MG63 (cell line): ENCODE data around the gene HNRNPH1. TPM values are rescaled to one million over a fixed set of nuclear protein-coding genes. Genes with fewer than 3 reads are reported as not detected.
"Not testable (repeated sequence)": the region's sequence is repeated elsewhere in the genome, so short reads cannot be mapped to it uniquely, and the experiment has no call there.

Experiments
- DNase-seq: peaks from one replicate; pipeline ENCODE4 v3.0.0-alpha.2; 2020
- H3K27me3 ChIP-seq: fragments of 250-450 bp; sonication (Bioruptor Pico); 2 replicates; pipeline ENCODE4 v1.5.1; 2020; ENCODE audit warnings: mild to moderate bottlenecking, moderate library complexity
- H3K36me3 ChIP-seq: fragments of 250-450 bp; sonication (Bioruptor Pico); 2 replicates; pipeline ENCODE4 v1.5.1; 2020; ENCODE audit warnings: mild to moderate bottlenecking, moderate library complexity
- H3K4me3 ChIP-seq: fragments of 250-450 bp; sonication (Bioruptor Pico); 2 replicates; pipeline ENCODE4 v1.5.1; 2020; ENCODE audit warnings: mild to moderate bottlenecking, moderate library complexity
- H3K9me3 ChIP-seq: fragments of 250-450 bp; sonication (Bioruptor Pico); 2 replicates; pipeline ENCODE4 v1.5.1; 2020; ENCODE audit warnings: mild to moderate bottlenecking, moderate library complexity
- total RNA-seq: library from RNA; depleted of rRNA; stranded (reverse); fragments of >200 nt; shearing (Covaris generic); gene quantifications from 2 replicates; pipeline ENCODE4 v1.2.3, GENCODE V29; 2014; ENCODE audit warnings: low replicate concordance; rRNA removed

HNRNPH1 gene
- total RNA-seq = 45.4 and 70.6 TPM in 2 replicates

- H3K9me3 ChIP-seq = no peaks in the 10 kb centered on the region
- H3K36me3 ChIP-seq = peaks cover 50% of the 10 kb centered on the region
- peak; percentile 99 for DNase-seq
- no peaks in the 10 kb centered on the region for H3K27me3 ChIP-seq
- peak within 1 kb of the TSS; percentile 81 for H3K4me3 ChIP-seq
These were observed at the start of gene HNRNPH1 for GRCh38 chr5:179623003-179623905. HNRNPH1 (minus strand) TSS chr5:179623671; CDS start chr5:179623133, 538 bp downstream.

- no peaks in the 10 kb centered on the region for H3K27me3 ChIP-seq
- peaks cover 3% of the 10 kb centered on the region; the same call in 1 of the 2 replicates for H3K36me3 ChIP-seq
- H3K9me3 ChIP-seq = no peaks in the 10 kb centered on the region; the same call in 1 of the 2 replicates
- peak; percentile 16 for DNase-seq
- no peak overlapping the region for H3K4me3 ChIP-seq
These were observed 44.9 kb upstream of the HNRNPH1 start for GRCh38 chr5:179668391-179668790.

GRCh38 chr5:179661647-179662046 lies 38.2 kb upstream of the HNRNPH1 start:
- not testable (repeated sequence) for H3K9me3 ChIP-seq, H3K36me3 ChIP-seq, H3K27me3 ChIP-seq, DNase-seq, H3K4me3 ChIP-seq

- H3K9me3 ChIP-seq, H3K27me3 ChIP-seq, H3K36me3 ChIP-seq: not testable (repeated sequence)
- peak overlapping the region; percentile 71 for H3K4me3 ChIP-seq
- DNase-seq = peak; percentile 12
These were observed 34.8 kb upstream of the HNRNPH1 start for GRCh38 chr5:179658179-179658856.

GRCh38 chr5:179657302-179658178 lies 34.1 kb upstream of the HNRNPH1 start:
- H3K27me3 ChIP-seq, H3K36me3 ChIP-seq, H3K4me3 ChIP-seq, H3K9me3 ChIP-seq: not testable (repeated sequence)
- peak; percentile 17 for DNase-seq

- not testable (repeated sequence) for H3K27me3 ChIP-seq, H3K36me3 ChIP-seq, H3K9me3 ChIP-seq, DNase-seq, H3K4me3 ChIP-seq
These were observed 29.7 kb upstream of the HNRNPH1 start for GRCh38 chr5:179653135-179653534.

GRCh38 chr5:179650245-179650644 lies 26.8 kb upstream of the HNRNPH1 start:
- not testable (repeated sequence) for H3K4me3 ChIP-seq, H3K36me3 ChIP-seq, H3K9me3 ChIP-seq, DNase-seq, H3K27me3 ChIP-seq

- not testable (repeated sequence) for H3K9me3 ChIP-seq, H3K4me3 ChIP-seq, H3K27me3 ChIP-seq, DNase-seq, H3K36me3 ChIP-seq
These were observed 25.8 kb upstream of the HNRNPH1 start for GRCh38 chr5:179649166-179649703.

- DNase-seq = no peak
These were observed 24.9 kb upstream of the HNRNPH1 start for GRCh38 chr5:179648410-179648809.

GRCh38 chr5:179644766-179645165 lies 21.3 kb upstream of the HNRNPH1 start:
- H3K9me3 ChIP-seq, H3K27me3 ChIP-seq, DNase-seq, H3K36me3 ChIP-seq, H3K4me3 ChIP-seq: not testable (repeated sequence)

More at GRCh38 chr5:179648410-179648809, 24.9 kb upstream of the HNRNPH1 start:
- Histone ChIP-seq H3K36me3 (no peaks in the 10 kb centered on the region), H3K27me3 (peaks cover 10% of the 10 kb centered on the region; the same call in 1 of the 2 replicates), H3K9me3 (no peaks in the 10 kb centered on the region), H3K4me3 (no peak overlapping the region)

- not testable (repeated sequence) for DNase-seq, H3K27me3 ChIP-seq, H3K4me3 ChIP-seq, H3K36me3 ChIP-seq, H3K9me3 ChIP-seq
These were observed 19.9 kb upstream of the HNRNPH1 start for GRCh38 chr5:179643141-179643920.

- not testable (repeated sequence) for H3K36me3 ChIP-seq, H3K27me3 ChIP-seq, H3K9me3 ChIP-seq, DNase-seq, H3K4me3 ChIP-seq
These were observed 19.2 kb upstream of the HNRNPH1 start for GRCh38 chr5:179642626-179643025.

GRCh38 chr5:179641745-179642144 lies 18.3 kb upstream of the HNRNPH1 start:
- H3K9me3 ChIP-seq, H3K27me3 ChIP-seq, H3K4me3 ChIP-seq, H3K36me3 ChIP-seq, DNase-seq: not testable (repeated sequence)

GRCh38 chr5:179639296-179639695 lies 15.8 kb upstream of the HNRNPH1 start:
- DNase-seq, H3K4me3 ChIP-seq, H3K27me3 ChIP-seq, H3K9me3 ChIP-seq, H3K36me3 ChIP-seq: not testable (repeated sequence)

- H3K9me3 ChIP-seq, H3K27me3 ChIP-seq, H3K4me3 ChIP-seq, H3K36me3 ChIP-seq: not testable (repeated sequence)
- DNase-seq = peak; percentile 23
These were observed 11.1 kb upstream of the HNRNPH1 start for GRCh38 chr5:179634370-179635172.
